Measurements from ENCODE around the gene NUPR1.
A peak's percentile ranks its signal among the peaks of the same experiment; 100 is the strongest.
"Not testable (repeated sequence)": the region's sequence is repeated elsewhere in the genome, so short reads cannot be mapped to it uniquely, and the experiment has no call there.

Gene NUPR1

DNA sequence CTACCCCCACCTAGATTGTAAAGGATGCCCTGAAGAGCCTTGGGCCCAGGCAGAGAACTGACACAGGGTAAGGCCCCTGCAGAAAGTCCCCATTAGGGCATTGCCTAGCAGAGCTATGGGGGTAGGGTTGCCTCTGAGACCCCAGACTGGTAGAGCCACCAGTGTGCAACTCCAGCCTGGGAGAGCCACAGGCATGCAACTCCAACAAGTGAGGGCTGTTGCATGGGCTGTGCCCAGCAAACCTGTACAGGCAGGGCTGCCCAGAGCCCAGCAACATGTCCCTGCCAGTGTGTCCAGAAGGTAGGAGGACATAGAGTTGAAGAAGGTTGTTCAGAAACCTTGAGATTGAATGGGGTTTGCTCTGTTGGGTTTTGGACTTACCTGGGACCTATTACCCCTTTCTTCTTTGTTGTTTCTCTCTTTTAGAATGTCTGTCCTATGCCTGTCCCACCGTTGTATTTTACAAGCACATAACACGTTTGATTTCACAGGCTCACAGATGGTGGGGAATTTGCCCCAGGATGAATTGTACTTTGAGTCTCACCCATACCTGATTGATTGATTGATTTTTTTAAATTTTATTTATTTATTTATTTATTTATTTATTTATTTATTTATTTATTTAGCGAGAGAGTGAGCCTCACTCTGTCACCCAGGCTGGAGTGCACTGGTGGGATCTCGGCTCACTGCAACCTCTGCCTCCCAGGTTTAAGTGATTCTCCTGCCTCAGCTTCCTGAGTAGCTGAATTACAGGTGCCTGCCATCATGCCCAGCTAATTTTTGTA lies 31.4 kb upstream of the NUPR1 start:
- Histone ChIP-seq H3K27ac (ENCODE audit: low read depth in 2 of 2, low read length in 2 of 2) (no peak overlapping the region), H3K9ac (ENCODE audit: low read depth in 1 of 2, low read length in 2 of 2) (no peak overlapping the region), H3K27me3 (ENCODE audit: control insufficient read depth in 2 of 2, insufficient read depth in 2 of 2, low read length in 2 of 2) (no peaks in the 10 kb centered on the region), H3K9me3 (ENCODE audit: control insufficient read depth in 2 of 2, low read length in 2 of 2) (no peaks in the 10 kb centered on the region), H3K36me3 (ENCODE audit: control insufficient read depth in 2 of 2, insufficient read depth in 2 of 2, low read length in 2 of 2) (peaks cover 0 to 6% of the 10 kb centered on the region in 2 donors), H3K4me1 (ENCODE audit: control insufficient read depth in 2 of 2, insufficient read depth in 2 of 2, low read length in 2 of 2) (no peaks in the 10 kb centered on the region), H3K4me3 (ENCODE audit: low read length in 2 of 2) (no peak overlapping the region)

DNA sequence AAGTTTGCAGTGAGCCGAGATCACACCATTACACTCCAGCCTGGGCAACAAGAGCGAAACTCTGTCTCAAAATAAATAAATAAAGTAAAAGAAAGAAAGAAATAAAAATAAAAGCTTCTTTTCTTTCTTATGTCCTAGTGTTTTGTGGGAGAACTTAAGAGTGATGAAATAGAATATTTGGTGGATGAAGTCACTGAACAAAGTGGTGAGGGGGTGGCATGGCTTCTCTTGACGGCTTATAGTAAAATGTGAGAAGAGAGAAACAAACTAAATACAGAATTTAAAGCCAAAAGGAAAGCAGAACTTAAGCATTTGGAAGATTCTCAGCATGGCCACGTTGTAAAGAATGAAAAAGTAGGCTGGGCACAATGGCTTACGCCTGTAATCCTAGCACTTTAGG lies 30.2 kb upstream of the NUPR1 start:
- H3K4me3 ChIP-seq (ENCODE audit: low read length in 2 of 2) = no peak overlapping the region
- no peaks in the 10 kb centered on the region for H3K27me3 ChIP-seq (ENCODE audit: control insufficient read depth in 2 of 2, insufficient read depth in 2 of 2, low read length in 2 of 2)
- peaks cover 0 to 5% of the 10 kb centered on the region in 2 donors for H3K36me3 ChIP-seq (ENCODE audit: control insufficient read depth in 2 of 2, insufficient read depth in 2 of 2, low read length in 2 of 2)
- H3K9me3 ChIP-seq (ENCODE audit: control insufficient read depth in 2 of 2, low read length in 2 of 2) = no peaks in the 10 kb centered on the region
- no peak overlapping the region for H3K9ac ChIP-seq (ENCODE audit: low read depth in 1 of 2, low read length in 2 of 2)
- H3K27ac ChIP-seq (ENCODE audit: low read depth in 2 of 2, low read length in 2 of 2) = no peak overlapping the region
- H3K4me1 ChIP-seq (ENCODE audit: control insufficient read depth in 2 of 2, insufficient read depth in 2 of 2, low read length in 2 of 2) = no peaks in the 10 kb centered on the region

DNA sequence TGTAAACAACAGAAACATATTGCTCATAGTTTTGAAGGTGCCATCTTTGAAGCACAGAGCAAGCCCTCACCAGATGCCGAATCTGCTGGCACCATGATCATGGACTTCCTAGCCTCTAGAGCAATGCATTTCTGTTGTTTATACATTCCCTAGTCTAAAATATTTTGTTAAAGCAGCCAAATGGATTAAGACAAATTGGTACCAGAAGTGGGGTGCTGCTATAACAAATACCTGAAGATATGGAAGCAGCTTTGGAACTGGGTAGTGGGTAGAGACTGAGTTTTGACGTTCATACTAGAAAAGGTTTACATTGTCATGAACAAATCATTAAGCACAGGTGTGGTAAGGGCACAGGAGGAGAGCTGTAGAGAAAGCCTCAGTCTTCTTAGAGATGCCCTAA lies 28.5 kb upstream of the NUPR1 start:
- Histone ChIP-seq H3K27ac (ENCODE audit: low read depth in 2 of 2, low read length in 2 of 2) (no peak overlapping the region), H3K36me3 (ENCODE audit: control insufficient read depth in 2 of 2, insufficient read depth in 2 of 2, low read length in 2 of 2) (peaks cover 0 to 5% of the 10 kb centered on the region in 2 donors), H3K9ac (ENCODE audit: low read depth in 1 of 2, low read length in 2 of 2) (no peak overlapping the region), H3K9me3 (ENCODE audit: control insufficient read depth in 2 of 2, low read length in 2 of 2) (no peaks in the 10 kb centered on the region), H3K27me3 (ENCODE audit: control insufficient read depth in 2 of 2, insufficient read depth in 2 of 2, low read length in 2 of 2) (no peaks in the 10 kb centered on the region), H3K4me1 (ENCODE audit: control insufficient read depth in 2 of 2, insufficient read depth in 2 of 2, low read length in 2 of 2) (no peaks in the 10 kb centered on the region), H3K4me3 (ENCODE audit: low read length in 2 of 2) (no peak overlapping the region)

GRCh38 chr16:28566233-28566925 lies 27.6 kb upstream of the NUPR1 start:
- H3K4me3 ChIP-seq (ENCODE audit: low read length in 2 of 2); H3K27me3 ChIP-seq (ENCODE audit: control insufficient read depth in 2 of 2, insufficient read depth in 2 of 2, low read length in 2 of 2); H3K9me3 ChIP-seq (ENCODE audit: control insufficient read depth in 2 of 2, low read length in 2 of 2); H3K36me3 ChIP-seq (ENCODE audit: control insufficient read depth in 2 of 2, insufficient read depth in 2 of 2, low read length in 2 of 2); H3K9ac ChIP-seq (ENCODE audit: low read depth in 1 of 2, low read length in 2 of 2); H3K27ac ChIP-seq (ENCODE audit: low read depth in 2 of 2, low read length in 2 of 2); H3K4me1 ChIP-seq (ENCODE audit: control insufficient read depth in 2 of 2, insufficient read depth in 2 of 2, low read length in 2 of 2): not testable (repeated sequence)

DNA sequence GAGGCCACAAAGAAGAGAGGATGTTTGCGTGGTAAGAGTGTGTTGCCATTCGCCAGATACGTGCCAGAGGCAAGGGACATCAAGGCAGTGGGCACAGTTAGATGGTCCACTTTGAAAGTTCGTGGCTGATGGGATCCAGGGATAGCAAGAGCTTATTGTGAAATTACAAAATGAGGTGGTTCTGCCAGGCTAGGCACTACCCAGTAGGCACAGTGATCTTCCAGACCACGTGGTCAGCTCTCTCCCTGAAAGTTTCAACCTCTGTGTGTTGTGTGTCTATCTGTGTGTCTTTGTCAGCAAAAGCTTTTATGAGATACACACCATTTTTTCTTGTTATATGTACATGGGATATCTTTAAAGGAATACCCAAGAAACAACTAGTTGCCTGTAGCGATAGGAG lies 24.4 kb upstream of the NUPR1 start:
- Histone ChIP-seq H3K27me3 (ENCODE audit: control insufficient read depth in 2 of 2, insufficient read depth in 2 of 2, low read length in 2 of 2) (no peaks in the 10 kb centered on the region), H3K4me1 (ENCODE audit: control insufficient read depth in 2 of 2, insufficient read depth in 2 of 2, low read length in 2 of 2) (no peaks in the 10 kb centered on the region), H3K9me3 (ENCODE audit: control insufficient read depth in 2 of 2, low read length in 2 of 2) (no peaks in the 10 kb centered on the region), H3K4me3 (ENCODE audit: low read length in 2 of 2) (no peak overlapping the region), H3K27ac (ENCODE audit: low read depth in 2 of 2, low read length in 2 of 2) (no peak overlapping the region), H3K36me3 (ENCODE audit: control insufficient read depth in 2 of 2, insufficient read depth in 2 of 2, low read length in 2 of 2) (peaks cover 0 to 5% of the 10 kb centered on the region in 2 donors), H3K9ac (ENCODE audit: low read depth in 1 of 2, low read length in 2 of 2) (no peak overlapping the region)

DNA sequence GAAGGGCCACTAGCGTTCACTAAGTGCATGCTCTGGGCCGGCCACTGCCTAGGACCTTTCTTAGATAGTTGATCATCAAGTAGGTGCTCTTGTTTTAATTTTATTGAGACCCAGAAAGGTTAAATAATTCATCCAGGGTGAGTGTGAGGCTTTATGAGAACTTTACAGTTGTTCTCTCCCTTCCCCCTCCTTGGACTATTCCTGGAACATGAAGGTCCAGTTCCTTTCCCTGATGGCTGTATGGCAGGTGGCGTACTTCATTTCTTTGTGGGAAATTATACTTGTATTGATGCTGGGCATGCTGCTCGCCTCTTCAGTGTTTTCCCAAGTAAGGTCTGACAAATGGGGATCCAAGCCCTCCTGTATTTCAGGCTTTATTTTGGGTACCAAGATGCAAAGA lies 23.4 kb upstream of the NUPR1 start:
- Histone ChIP-seq H3K27me3 (ENCODE audit: control insufficient read depth in 2 of 2, insufficient read depth in 2 of 2, low read length in 2 of 2) (no peaks in the 10 kb centered on the region), H3K9ac (ENCODE audit: low read depth in 1 of 2, low read length in 2 of 2) (no peak overlapping the region), H3K27ac (ENCODE audit: low read depth in 2 of 2, low read length in 2 of 2) (no peak overlapping the region), H3K9me3 (ENCODE audit: control insufficient read depth in 2 of 2, low read length in 2 of 2) (no peaks in the 10 kb centered on the region), H3K4me1 (ENCODE audit: control insufficient read depth in 2 of 2, insufficient read depth in 2 of 2, low read length in 2 of 2) (no peaks in the 10 kb centered on the region), H3K36me3 (ENCODE audit: control insufficient read depth in 2 of 2, insufficient read depth in 2 of 2, low read length in 2 of 2) (peaks cover 4 to 10% of the 10 kb centered on the region in 2 donors), H3K4me3 (ENCODE audit: low read length in 2 of 2) (no peak overlapping the region)

GRCh38 chr16:28561557-28562187 lies 22.9 kb upstream of the NUPR1 start:
- no peak overlapping the region for H3K4me3 ChIP-seq (ENCODE audit: low read length in 2 of 2)
- H3K4me1 ChIP-seq (ENCODE audit: control insufficient read depth in 2 of 2, insufficient read depth in 2 of 2, low read length in 2 of 2) = no peaks in the 10 kb centered on the region
- no peaks in the 10 kb centered on the region for H3K9me3 ChIP-seq (ENCODE audit: control insufficient read depth in 2 of 2, low read length in 2 of 2)
- H3K36me3 ChIP-seq (ENCODE audit: control insufficient read depth in 2 of 2, insufficient read depth in 2 of 2, low read length in 2 of 2) = peaks cover 4 to 13% of the 10 kb centered on the region in 2 donors
- no peak overlapping the region for H3K9ac ChIP-seq (ENCODE audit: low read depth in 1 of 2, low read length in 2 of 2)
- no peak overlapping the region for H3K27ac ChIP-seq (ENCODE audit: low read depth in 2 of 2, low read length in 2 of 2)
- no peaks in the 10 kb centered on the region for H3K27me3 ChIP-seq (ENCODE audit: control insufficient read depth in 2 of 2, insufficient read depth in 2 of 2, low read length in 2 of 2)

DNA sequence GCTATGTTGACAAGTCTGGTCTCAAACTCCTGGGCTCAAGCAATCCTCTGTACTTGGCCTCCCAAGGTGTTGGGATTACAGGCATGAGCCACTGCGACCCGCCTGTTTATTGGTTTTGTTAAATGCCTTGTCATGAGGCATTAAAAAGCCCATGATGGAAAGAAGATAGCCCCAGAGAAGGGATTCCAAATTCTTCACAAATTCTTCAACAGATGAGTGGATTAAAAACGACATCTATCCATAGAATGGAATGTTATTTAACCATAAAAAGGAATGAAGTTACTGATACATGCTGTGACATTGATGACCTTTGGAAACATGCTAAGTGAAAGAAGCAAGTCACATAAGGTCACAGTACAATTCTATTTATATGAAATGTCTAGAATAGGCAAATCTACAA lies 19.7 kb upstream of the NUPR1 start:
- Histone ChIP-seq H3K4me1 (ENCODE audit: control insufficient read depth in 2 of 2, insufficient read depth in 2 of 2, low read length in 2 of 2) (peaks cover 6% of the 10 kb centered on the region in 2 donors), H3K9me3 (ENCODE audit: control insufficient read depth in 2 of 2, low read length in 2 of 2) (no peaks in the 10 kb centered on the region), H3K4me3 (ENCODE audit: low read length in 2 of 2) (no peak overlapping the region)

DNA sequence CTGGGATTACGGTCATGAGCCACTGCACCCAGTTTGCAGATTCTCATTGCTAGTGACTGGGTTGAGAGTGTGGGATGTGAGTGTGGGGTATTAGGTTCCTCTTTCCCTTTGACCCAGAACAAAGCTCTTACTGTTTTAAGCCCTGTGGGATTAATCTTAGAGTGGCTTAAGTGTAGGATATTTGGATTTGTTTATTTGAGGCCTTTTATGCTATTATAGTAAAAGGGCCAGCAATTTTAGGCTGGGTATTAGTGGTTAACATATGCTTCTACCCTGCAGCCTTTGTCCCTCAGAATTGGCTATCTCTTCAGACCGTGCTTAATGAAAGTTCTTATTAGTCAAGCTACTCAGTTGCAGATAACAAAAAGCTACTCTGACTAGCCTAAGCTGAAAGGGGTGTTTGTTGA lies 18.1 kb upstream of the NUPR1 start:
- no peaks in the 10 kb centered on the region for H3K27me3 ChIP-seq (ENCODE audit: control insufficient read depth in 2 of 2, insufficient read depth in 2 of 2, low read length in 2 of 2)
- no peak overlapping the region for H3K27ac ChIP-seq (ENCODE audit: low read depth in 2 of 2, low read length in 2 of 2)
- no peaks in the 10 kb centered on the region for H3K9me3 ChIP-seq (ENCODE audit: control insufficient read depth in 2 of 2, low read length in 2 of 2)
- H3K4me1 ChIP-seq (ENCODE audit: control insufficient read depth in 2 of 2, insufficient read depth in 2 of 2, low read length in 2 of 2) = peaks cover 7 to 8% of the 10 kb centered on the region in 2 donors
- no peak overlapping the region for H3K4me3 ChIP-seq (ENCODE audit: low read length in 2 of 2)
- H3K9ac ChIP-seq (ENCODE audit: low read depth in 1 of 2, low read length in 2 of 2) = peak overlapping the region in 1 of 2 donors; percentile 6
- H3K36me3 ChIP-seq (ENCODE audit: control insufficient read depth in 2 of 2, insufficient read depth in 2 of 2, low read length in 2 of 2) = peaks cover 4 to 10% of the 10 kb centered on the region in 2 donors

More for the DNA sequence above, 19.7 kb upstream of the NUPR1 start:
- no peaks in the 10 kb centered on the region for H3K27me3 ChIP-seq (ENCODE audit: control insufficient read depth in 2 of 2, insufficient read depth in 2 of 2, low read length in 2 of 2)
- H3K27ac ChIP-seq (ENCODE audit: low read depth in 2 of 2, low read length in 2 of 2) = no peak overlapping the region
- H3K9ac ChIP-seq (ENCODE audit: low read depth in 1 of 2, low read length in 2 of 2) = no peak overlapping the region
- H3K36me3 ChIP-seq (ENCODE audit: control insufficient read depth in 2 of 2, insufficient read depth in 2 of 2, low read length in 2 of 2) = peaks cover 4 to 10% of the 10 kb centered on the region in 2 donors

DNA sequence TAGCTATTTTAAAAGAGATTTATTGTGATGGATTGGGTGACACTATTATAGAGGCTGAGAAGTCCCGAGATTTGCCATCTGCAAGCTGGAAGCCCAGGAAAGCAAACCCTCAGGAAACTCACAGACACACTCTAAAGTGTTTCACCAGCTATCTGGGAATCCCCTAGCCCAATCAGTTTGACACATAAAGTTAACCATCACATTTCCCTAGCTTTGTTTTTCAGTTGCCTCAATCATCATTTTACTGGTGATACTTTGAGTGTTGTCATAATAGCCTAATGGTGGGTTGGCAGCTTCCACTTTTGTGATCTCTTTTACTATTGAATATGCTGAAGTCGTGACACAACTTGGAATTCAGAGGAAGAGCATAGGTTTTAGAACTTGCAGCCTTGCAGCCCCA lies 16.8 kb upstream of the NUPR1 start:
- H3K9me3 ChIP-seq (ENCODE audit: control insufficient read depth in 2 of 2, low read length in 2 of 2) = no peaks in the 10 kb centered on the region
- peaks cover 4 to 10% of the 10 kb centered on the region in 2 donors for H3K36me3 ChIP-seq (ENCODE audit: control insufficient read depth in 2 of 2, insufficient read depth in 2 of 2, low read length in 2 of 2)
- H3K27me3 ChIP-seq (ENCODE audit: control insufficient read depth in 2 of 2, insufficient read depth in 2 of 2, low read length in 2 of 2) = no peaks in the 10 kb centered on the region
- H3K9ac ChIP-seq (ENCODE audit: low read depth in 1 of 2, low read length in 2 of 2) = no peak overlapping the region
- H3K4me1 ChIP-seq (ENCODE audit: control insufficient read depth in 2 of 2, insufficient read depth in 2 of 2, low read length in 2 of 2) = peaks cover 7 to 8% of the 10 kb centered on the region in 2 donors
- H3K27ac ChIP-seq (ENCODE audit: low read depth in 2 of 2, low read length in 2 of 2) = no peak overlapping the region
- H3K4me3 ChIP-seq (ENCODE audit: low read length in 2 of 2) = no peak overlapping the region

Measured in mucosa of rectum (tissue), 2 donors.